Activated CD4-positive, alpha-beta T cell treated with anti-CD3 and anti-CD28 coated beads, Interleukin-2, Interleukin-6, amounts not matched to agents 100 ng/mL and 50 ng/mL, durations not matched to agents 16 hours and 8 hours (primary cell): ENCODE data around the gene MRTFA.
A peak's percentile ranks its signal among the peaks of the same experiment; 100 is the strongest.
"Not testable (repeated sequence)": the region's sequence is repeated elsewhere in the genome, so short reads cannot be mapped to it uniquely, and the experiment has no call there.

ENCODE experiments used
- DNase-seq: peaks from one replicate; pipeline ENCODE4 v3.0.0-alpha.2; 2020

MRTFA gene

GRCh38 chr22:40517631-40518030 is 118.9 kb downstream of the MRTFA start:
- DNase-seq: no peak

- DNase-seq: no peak
Measured at GRCh38 chr22:40516416-40516815, 120.1 kb downstream of the MRTFA start.

DNA sequence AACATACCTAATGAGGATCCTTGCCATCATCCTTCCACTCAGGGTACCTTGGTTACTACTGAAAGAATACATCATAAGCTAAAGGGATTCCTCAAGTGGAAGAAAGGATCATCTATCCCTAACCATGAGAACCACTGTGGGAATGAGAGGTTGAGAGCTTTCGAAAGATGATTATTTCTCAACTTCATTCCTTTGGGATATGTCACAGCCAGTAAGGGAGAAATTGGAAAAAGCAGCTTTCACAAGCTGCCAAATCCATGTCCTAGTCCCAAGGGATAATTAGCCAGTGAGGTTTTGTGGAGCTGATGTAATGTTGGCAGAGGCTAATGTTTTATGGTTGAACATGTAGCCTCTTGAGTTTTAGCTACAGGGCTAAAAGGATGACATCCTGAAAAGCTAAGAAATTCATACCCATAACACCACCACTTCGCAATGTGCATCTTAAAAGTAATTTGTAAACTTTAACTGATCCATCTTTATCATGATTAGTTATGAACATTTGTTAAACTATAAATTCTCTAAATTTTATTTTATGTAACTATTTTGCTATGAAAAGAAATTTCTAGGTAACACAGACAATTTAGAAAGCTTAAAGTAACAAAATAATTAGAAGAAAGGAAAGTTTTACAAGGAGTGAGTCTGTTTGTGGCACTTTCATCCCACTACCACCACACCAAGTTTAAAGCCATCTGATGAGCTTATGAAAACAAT is 123.9 kb downstream of the MRTFA start:
- no peak for DNase-seq

GRCh38 chr22:40511604-40512003 is 124.9 kb downstream of the MRTFA start:
- no peak for DNase-seq

DNA sequence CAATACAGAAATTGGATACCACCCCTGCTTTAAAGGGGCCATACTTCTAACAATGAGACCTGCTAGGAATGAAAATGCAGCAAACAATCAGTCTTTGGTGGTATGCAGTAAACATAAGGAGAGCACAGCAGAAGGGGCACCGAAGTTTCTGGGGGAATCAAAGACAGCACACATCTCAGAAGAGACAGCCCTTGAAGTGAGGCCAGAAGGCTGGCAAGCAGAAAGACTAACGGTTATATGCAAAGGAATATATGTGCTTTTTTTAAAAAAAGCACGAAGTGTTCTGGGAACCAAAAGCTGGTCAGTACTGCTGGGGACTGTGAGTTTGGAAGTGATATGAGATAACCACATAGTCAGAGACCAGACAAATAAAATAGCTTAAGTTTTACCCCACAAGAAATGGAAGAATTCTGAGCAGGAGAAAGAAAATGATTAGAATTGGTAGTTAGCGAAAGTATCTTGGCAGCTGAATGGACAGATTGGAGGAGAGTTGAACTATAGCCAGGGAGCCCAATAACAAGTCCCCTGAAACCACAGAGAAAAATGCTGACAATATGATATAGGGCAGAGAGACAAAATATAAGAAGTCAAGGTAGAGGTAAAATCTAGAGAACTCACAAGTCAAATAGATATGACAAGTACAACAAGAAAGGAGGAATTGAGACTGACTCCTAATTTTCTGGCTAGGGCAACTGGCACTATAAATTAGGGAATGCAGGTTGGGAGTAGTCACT is 125.7 kb downstream of the MRTFA start:
- DNase-seq: no peak

- DNase-seq: no peak
Measured at GRCh38 chr22:40509401-40510134, 127.0 kb downstream of the MRTFA start.

DNA sequence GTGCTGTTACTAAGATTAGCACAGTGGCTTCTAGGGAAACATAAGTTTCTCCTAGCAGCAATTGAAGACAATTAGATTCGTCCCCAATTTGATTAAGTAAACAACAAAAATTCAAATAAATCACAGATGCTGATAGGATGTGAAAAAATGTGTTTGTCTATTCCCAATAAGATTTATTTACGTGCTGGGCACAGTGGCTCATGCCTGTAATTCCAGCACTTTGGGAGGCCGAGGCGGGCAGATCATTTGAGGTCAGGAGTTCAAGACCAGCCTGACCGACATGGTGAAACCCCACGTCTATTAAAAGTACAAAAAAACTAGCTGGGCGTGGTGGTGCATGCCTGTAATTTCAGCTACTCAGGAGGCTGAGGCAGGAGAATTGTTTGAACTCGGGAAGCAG is 128.5 kb downstream of the MRTFA start:
- not testable (repeated sequence) for DNase-seq

GRCh38 chr22:40507491-40507890 is 129.0 kb downstream of the MRTFA start:
- no peak for DNase-seq

- DNase-seq: no peak
Measured at GRCh38 chr22:40506762-40507161, 129.8 kb downstream of the MRTFA start.

DNA sequence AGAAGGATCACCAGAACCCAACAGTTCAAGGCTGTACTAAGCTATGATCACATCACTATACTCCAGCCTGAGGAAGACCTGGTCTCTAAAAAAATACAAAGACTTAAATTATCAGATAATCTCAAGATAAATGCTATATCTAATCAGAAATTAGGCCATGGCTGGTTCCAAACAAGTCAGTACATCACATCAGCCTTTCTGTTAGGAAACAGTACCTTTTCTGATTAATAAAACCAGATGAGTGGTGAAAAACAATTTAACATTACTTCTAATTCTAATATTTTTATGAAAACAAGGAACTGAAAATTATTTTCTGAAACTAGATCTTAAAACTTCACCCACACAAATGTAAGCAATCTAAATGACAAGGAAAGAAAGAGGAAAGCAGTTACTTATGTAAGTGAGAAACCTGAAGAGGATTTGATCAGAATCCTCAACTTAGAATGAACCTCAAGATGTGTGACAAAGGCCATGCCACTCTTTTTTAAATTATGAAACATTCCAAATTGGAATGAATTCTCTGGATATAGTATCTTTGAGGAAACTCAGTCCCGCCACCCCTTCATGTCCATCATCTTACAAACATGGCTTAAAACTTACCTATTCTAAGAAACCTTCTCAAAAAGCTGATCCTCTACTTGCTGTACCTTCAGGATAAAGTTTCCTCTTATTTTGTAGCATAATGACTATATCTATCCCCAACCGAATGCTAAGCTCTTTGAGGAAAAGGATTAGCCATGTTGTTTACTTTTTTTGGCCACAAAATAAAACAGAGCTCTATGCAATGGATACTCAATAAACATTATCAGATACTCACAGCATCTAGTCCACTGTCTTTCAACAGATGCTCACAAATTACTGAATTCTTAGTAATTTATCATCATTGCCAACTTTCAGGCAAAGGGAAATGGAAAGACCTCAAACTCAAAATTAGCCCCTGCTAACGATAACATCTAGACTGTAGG is 132.0 kb downstream of the MRTFA start:
- DNase-seq: no peak

DNA sequence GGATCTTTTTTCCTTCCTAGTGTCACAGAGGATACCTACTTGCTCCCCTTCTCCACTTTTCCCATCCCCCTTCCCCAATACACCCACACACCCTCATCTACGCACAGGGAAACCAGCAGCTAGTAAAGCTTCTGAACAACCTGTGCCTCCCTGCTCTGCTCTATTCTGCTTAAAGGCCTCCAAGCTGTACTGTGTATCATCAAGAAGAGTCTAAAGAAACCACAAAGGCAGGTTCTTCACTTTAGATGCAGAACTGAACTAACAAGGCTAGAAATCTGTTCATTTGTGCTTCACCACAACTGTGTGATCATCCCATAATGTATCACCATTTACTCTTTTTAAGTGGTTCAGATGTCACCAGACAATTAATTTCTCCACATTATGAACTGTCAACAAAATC is 133.6 kb downstream of the MRTFA start:
- no peak for DNase-seq

DNA sequence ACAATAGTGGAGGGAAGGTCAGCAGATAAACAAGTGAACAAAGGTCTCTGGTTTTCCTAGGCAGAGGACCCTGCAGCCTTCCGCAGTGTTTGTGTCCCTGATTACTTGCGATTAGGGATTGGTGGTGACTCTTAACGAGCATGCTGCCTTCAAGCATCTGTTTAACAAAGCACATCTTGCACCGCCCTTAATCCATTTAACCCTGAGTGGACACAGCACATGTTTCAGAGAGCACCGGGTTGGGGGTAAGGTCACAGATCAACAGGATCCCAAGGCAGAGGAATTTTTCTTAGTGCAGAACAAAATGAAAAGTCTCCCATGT is 136.1 kb downstream of the MRTFA start:
- not testable (repeated sequence) for DNase-seq

DNA sequence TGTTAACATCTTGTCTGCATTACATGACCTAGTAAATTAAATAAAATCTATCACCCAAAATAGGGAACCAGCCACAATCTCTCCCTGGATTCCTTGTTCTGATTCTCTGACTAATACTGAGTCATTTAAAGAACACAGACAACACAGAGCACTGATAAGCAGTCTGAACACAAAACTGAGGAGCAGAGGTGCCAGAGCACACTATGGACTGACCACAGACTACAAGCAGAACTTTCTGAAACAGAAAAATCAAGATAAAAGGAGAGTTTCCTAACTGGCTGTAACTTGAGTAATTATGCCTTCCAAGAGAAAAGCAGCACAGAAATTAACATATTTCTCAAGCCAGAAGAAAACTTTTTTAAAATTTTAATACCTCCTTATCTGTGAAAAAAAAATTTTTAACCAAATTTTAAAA is 137.3 kb downstream of the MRTFA start:
- peak; percentile 45 for DNase-seq

DNA sequence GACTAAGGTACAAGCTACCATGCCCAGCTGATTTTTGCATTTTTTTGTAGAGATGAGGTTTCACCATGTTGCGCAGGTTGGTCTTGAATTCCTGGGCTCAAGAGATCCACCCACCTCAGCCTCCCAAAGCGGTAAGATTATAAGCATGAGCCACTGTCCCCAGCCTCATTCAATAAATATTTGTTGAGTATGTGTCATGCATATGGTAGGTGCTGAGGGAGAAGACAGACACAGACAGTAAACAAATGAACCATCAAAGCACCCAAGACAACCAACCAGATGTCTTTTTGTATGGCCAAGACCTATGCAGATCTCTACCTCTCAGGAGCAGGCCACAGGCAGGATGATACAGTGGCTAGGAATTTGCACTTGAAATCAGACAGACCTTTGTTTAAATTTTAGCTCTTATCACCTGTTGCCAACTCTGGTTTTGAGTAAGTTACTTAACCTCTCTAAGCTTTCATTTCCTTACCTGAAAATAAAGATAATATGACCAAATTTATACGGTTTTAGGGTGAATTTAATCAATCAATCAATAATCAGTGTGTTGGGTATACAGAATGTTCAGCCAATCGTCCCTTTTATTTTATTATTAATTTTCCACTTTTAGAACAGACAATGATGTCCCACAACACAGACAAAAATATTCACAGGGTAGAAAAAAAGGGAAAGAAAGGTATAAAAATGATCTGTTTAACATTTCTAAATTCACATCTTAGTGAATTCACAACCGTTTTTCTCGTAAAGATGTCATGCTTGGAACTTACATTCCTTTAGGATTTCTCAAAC is 137.9 kb downstream of the MRTFA start:
- DNase-seq: no peak

DNA sequence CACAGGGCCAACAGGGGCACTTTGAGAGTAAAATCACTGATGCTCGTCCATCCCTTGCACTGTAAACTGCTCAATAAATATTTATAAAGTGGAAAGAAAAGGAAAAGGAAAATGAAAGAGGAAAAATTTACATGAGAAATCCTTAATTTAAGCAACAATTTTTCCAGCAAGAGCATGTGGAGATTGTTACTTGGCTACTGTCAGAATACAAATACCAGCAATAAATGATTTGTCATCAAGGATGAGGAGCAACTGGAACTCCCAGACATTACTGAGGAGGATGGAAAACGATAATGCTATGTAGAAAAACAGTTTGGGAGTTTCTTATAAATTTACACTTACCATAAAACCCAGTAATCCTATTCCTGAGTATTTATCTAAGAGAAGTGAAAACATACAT is 143.1 kb downstream of the MRTFA start:
- no peak for DNase-seq

DNA sequence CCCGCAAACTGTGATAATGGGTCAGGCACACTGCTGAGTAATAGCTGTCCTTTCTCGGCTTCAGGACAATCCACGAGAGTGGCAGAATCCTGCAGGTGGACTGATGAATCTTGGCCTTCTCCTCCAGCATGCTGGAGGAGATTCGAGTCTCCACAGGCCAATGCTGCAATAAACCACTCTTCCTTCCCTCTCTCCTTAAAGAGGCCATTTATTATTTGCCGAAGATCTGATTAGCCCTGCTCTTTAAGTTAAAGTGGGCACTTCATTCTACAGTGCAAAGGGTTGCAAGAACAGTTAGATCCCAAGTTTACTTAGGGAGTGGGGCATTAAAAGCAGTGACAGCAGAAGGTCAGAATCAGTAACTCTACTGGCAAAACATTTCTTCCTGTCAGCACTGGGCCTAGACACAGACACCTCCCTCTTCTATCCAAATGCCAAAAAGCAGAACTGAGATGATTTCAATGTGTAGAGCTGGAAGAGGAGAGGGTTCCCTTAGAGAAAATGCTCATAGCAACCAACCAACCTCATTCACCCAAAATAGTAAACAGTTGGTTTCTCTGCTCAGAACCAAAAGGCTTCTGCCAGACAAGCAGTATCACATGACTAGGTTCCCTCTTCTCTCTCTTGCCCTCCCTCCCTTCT is 144.4 kb downstream of the MRTFA start:
- DNase-seq: no peak

DNA sequence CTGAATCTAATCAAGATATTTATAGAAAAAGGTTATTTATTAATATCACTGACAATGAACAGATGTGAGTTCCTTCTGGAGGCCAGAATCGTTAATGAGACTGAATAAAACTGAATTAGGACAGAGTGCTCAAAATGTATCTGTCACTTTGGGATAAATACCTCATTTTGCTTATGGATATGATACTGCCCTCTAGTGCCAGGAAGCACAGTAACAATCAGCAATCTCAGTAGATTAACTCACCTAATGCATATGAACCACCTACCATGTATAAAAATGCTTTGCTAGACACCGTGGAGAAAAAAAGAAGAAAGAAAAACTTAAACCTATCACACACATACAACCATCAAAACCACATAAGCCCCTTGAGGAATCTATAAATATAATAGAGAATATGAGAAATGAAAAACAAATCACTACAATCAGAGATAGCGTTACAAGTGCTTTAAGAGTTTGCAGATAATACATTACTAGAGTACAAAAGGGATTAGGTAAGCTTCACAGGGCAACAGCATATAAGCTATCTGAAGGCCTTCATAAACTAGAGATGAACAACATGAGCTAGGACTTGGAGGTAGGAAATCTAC is 148.8 kb downstream of the MRTFA start:
- peak; percentile 35 for DNase-seq

GRCh38 chr22:40486962-40487602 is 149.4 kb downstream of the MRTFA start:
- no peak for DNase-seq

DNA sequence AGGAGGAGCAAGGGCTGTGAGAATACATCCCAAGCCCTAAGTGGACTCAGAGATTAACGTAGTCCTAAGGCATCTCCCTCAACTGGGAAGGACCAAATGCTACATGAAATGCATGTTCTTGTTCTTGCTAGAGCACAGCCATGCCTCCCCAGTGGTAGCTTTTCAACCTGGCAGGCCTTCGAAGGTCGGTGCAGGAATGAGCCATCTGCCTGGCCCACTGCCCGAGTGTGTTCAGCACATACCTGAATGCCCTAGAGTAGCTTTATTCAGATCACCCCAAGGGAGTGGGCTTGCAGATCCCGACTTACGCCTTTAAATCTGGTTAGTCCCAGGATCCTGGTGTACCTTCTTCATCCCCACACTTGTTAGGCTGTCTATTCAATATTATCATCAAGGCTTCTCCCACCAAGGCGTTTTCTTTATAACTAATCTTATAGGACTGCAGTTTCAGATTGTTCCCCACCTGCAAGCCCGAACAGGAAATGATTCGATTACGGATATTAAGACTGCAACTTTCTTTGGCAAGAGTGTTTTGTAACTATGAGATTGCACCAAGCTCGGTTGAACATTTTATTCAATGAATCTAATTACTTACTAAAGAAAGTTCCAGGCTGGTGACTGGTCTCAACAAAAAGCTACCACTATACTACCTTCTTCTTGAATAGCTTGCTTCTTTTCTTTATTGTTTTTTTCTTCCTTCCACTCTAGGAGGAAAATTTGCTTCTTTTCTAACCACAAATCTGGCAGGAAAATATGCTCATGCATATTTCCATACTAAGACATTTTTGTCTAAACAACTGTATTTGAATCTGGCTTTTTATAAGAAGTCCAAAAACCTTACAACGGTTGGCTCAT is 150.5 kb downstream of the MRTFA start:
- no peak for DNase-seq
